ENCODE results near the gene SLC25A27.

The SLC25A27 gene

DNA sequence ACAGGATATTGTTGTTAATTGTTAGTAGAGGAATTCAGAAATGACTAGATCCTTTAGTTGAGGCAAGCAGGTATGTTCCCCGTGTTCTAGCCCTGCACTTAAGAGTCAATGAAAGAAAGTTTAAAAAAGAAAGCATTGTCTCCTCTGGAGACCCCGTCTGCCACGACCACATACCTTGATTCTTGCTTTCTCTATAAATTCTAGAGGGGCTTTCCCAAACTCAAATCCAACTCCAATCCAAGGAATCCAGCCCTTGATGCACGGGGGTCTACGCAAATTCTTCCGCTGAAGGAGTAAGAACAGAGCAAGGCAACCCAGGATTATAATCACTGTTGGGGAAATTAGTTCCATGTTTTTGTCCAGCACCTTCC, 558 bp upstream of the SLC25A27 start:
- H3K4me3 ChIP-seq (ENCODE audit: low read depth, low read length) = no peak overlapping the region
- no peak for DNase-seq (ENCODE audit: low read depth)
- TF ChIP-seq POLR2A (IDR thresholded peaks at IDR 0.05; ENCODE audit: extremely low read depth, insufficient read length) = no peak
- TF ChIP-seq, protein P1, sequence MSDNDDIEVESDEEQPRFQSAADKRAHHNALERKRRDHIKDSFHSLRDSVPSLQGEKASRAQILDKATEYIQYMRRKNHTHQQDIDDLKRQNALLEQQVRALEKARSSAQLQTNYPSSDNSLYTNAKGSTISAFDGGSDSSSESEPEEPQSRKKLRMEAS (IDR thresholded peaks at IDR 0.05; ENCODE audit: low read depth, low read length) = no peak
- TF ChIP-seq, protein P2, sequence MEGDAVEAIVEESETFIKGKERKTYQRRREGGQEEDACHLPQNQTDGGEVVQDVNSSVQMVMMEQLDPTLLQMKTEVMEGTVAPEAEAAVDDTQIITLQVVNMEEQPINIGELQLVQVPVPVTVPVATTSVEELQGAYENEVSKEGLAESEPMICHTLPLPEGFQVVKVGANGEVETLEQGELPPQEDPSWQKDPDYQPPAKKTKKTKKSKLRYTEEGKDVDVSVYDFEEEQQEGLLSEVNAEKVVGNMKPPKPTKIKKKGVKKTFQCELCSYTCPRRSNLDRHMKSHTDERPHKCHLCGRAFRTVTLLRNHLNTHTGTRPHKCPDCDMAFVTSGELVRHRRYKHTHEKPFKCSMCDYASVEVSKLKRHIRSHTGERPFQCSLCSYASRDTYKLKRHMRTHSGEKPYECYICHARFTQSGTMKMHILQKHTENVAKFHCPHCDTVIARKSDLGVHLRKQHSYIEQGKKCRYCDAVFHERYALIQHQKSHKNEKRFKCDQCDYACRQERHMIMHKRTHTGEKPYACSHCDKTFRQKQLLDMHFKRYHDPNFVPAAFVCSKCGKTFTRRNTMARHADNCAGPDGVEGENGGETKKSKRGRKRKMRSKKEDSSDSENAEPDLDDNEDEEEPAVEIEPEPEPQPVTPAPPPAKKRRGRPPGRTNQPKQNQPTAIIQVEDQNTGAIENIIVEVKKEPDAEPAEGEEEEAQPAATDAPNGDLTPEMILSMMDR (IDR thresholded peaks at IDR 0.05; ENCODE audit: low read depth, low read length) = no peak
- no peak for TF ChIP-seq MYC (IDR thresholded peaks at IDR 0.05; ENCODE audit: low read depth, low read length)

- H3K4me3 ChIP-seq (ENCODE audit: low read depth, low read length) = no peak overlapping the region
- DNase-seq (ENCODE audit: low read depth) = no peak
- TF ChIP-seq POLR2A (IDR thresholded peaks at IDR 0.05; ENCODE audit: extremely low read depth, insufficient read length) = no peak
- TF ChIP-seq, protein P1 (IDR thresholded peaks at IDR 0.05; ENCODE audit: low read depth, low read length) = no peak
- TF ChIP-seq, protein P2 (IDR thresholded peaks at IDR 0.05; ENCODE audit: low read depth, low read length) = no peak
- no peak for TF ChIP-seq MYC (IDR thresholded peaks at IDR 0.05; ENCODE audit: low read depth, low read length)
These were observed 842 bp downstream of the SLC25A27 start for GRCh38 chr6:46653439-46654195.

DNA sequence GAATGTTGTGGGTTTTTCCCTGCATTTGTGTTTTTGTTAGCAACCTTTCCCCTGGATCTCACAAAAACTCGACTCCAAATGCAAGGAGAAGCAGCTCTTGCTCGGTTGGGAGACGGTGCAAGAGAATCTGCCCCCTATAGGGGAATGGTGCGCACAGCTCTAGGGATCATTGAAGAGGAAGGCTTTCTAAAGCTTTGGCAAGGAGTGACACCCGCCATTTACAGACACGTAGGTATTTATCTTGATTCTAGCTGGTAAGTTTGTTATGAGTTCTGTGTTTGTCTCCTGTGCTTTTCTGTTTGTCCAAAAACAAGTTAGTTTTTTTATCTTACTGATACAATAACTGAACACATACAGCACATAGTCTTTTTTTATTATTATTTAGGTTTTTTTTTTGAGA, 3.0 kb downstream of the SLC25A27 start:
- H3K4me3 ChIP-seq (ENCODE audit: low read depth, low read length) = no peak overlapping the region
- peak; percentile 20 for DNase-seq (ENCODE audit: low read depth)
- no peak for TF ChIP-seq POLR2A (IDR thresholded peaks at IDR 0.05; ENCODE audit: extremely low read depth, insufficient read length)
- TF ChIP-seq, protein P2 (IDR thresholded peaks at IDR 0.05; ENCODE audit: low read depth, low read length) = peak; percentile 38

DNA sequence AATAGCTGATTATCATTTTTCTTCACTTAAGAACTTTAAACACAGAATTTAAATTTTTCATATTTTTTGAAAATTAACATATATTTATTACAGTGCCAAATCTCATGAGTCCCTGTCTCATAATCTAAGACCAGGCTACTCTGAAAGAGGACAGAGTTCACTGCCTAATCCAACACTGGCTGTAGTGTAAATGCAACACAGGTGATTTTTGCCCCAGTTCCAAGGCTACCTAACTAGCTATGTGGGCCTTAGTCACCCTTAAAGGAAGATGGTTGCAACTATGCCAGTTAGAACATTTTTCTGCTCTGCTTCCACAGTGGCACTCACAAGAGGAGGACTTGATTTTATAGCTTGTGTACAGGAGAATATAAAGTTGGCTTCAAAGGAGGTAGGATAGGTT, 4.9 kb downstream of the SLC25A27 start:
- no peak for TF ChIP-seq MYC (IDR thresholded peaks at IDR 0.05; ENCODE audit: low read depth, low read length)
- no peak for TF ChIP-seq POLR2A (IDR thresholded peaks at IDR 0.05; ENCODE audit: extremely low read depth, insufficient read length)
- TF ChIP-seq, protein P2 (IDR thresholded peaks at IDR 0.05; ENCODE audit: low read depth, low read length) = no peak
- TF ChIP-seq, protein P1 (IDR thresholded peaks at IDR 0.05; ENCODE audit: low read depth, low read length) = no peak
- no peak for DNase-seq (ENCODE audit: low read depth)
- H3K4me3 ChIP-seq (ENCODE audit: low read depth, low read length) = no peak overlapping the region

- no peak overlapping the region for H3K4me3 ChIP-seq (ENCODE audit: low read depth, low read length)
- no peak for DNase-seq (ENCODE audit: low read depth)
These were observed 8.7 kb downstream of the SLC25A27 start for GRCh38 chr6:46661483-46661882.

More at GRCh38 chr6:46661483-46661882, 8.7 kb downstream of the SLC25A27 start:
- TF ChIP-seq, protein P1 (IDR thresholded peaks at IDR 0.05; ENCODE audit: low read depth, low read length) = no peak
- TF ChIP-seq POLR2A (IDR thresholded peaks at IDR 0.05; ENCODE audit: extremely low read depth, insufficient read length) (no peak), MYC (IDR thresholded peaks at IDR 0.05; ENCODE audit: low read depth, low read length) (no peak)
- TF ChIP-seq, protein P2 (IDR thresholded peaks at IDR 0.05; ENCODE audit: low read depth, low read length) = no peak

Data from NB4 (cell line).